Mammary epithelial cell (primary cell): ENCODE data around the gene PRSS56.

Experiments
- EZH2 ChIP-seq: IDR thresholded peaks from 2 replicates; pipeline ENCODE4 v1.6.1; 2012; ENCODE audit warnings: low read length, inconsistent platforms, borderline replicate concordance
- TF ChIP-seq, protein P1 (sequence below), 2 donors: IDR thresholded peaks in 1 of 2; conservative IDR thresholded peaks in 1 of 2; 2 replicates each; pipeline ENCODE4 v1.5.1; 2011 to 2012; ENCODE audit warnings: inconsistent platforms in 2 of 2, low read length in 2 of 2, mild to moderate bottlenecking in 2 of 2, control low read depth in 1 of 2, low read depth in 1 of 2; ENCODE audit not compliant: insufficient read depth in 1 of 2; ENCODE audit errors: extremely low read depth in 1 of 2

GRCh38 chr2:232541961-232542714 lies 21.9 kb downstream of the PRSS56 start:
- TF ChIP-seq, protein P1, sequence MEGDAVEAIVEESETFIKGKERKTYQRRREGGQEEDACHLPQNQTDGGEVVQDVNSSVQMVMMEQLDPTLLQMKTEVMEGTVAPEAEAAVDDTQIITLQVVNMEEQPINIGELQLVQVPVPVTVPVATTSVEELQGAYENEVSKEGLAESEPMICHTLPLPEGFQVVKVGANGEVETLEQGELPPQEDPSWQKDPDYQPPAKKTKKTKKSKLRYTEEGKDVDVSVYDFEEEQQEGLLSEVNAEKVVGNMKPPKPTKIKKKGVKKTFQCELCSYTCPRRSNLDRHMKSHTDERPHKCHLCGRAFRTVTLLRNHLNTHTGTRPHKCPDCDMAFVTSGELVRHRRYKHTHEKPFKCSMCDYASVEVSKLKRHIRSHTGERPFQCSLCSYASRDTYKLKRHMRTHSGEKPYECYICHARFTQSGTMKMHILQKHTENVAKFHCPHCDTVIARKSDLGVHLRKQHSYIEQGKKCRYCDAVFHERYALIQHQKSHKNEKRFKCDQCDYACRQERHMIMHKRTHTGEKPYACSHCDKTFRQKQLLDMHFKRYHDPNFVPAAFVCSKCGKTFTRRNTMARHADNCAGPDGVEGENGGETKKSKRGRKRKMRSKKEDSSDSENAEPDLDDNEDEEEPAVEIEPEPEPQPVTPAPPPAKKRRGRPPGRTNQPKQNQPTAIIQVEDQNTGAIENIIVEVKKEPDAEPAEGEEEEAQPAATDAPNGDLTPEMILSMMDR (conservative IDR thresholded peaks at IDR 0.05 in 1 of 2, IDR thresholded peaks at IDR 0.05 in 1 of 2; ENCODE audit: extremely low read depth in 1 of 2, insufficient read depth in 1 of 2, low read depth in 1 of 2, low read length in 2 of 2): no peak
- TF ChIP-seq EZH2: no peak
